PC-9 (cell line): Measurements from ENCODE around the gene SH3BGR. TPM values are rescaled to one million over a fixed set of nuclear protein-coding genes. Genes with fewer than 3 reads are reported as not detected.

ENCODE experiments used
- BruUV-seq: library from RNA; stranded (reverse); fragments of 400-500 nt; replicated peaks from 2 replicates; lab custom pipeline; 2021; lab: Mats Ljungman, UMichigan
- CTCF ChIA-PET: fragments of 300-600 bp; sonication (Branson Sonifier 250); formaldehyde crosslinking; loops from one replicate; lab custom pipeline; 2022; ENCODE audit warnings: antibody characterized with exemption; lab: Charles Lee
- POLR2A ChIA-PET: fragments of 300-600 bp; sonication (Branson Sonifier 250); formaldehyde crosslinking; loops from one replicate; lab custom pipeline; 2022; ENCODE audit warnings: antibody characterized with exemption; ENCODE audit not compliant: unreplicated experiment; lab: Charles Lee
- DNase-seq, 2 experiments: peaks; one replicate each; pipeline versions ENCODE4 v3.0.0 to v3.0.0-alpha.2; 2015 to 2022; ENCODE audit warnings: mixed read lengths in 1 of 2
- H2AFZ ChIP-seq: fragments of 200-600 bp; sonication (generic); 2 replicates; pipeline ENCODE4 v1.8.1; 2017; ENCODE audit warnings: antibody characterized with exemption
- H3F3A ChIP-seq: fragments of 200-600 bp; sonication (generic); 2 replicates; pipeline ENCODE4 v1.8.1; 2017; ENCODE audit warnings: antibody characterized with exemption, mild to moderate bottlenecking, low read depth; ENCODE audit not compliant: insufficient read depth
- H3K27ac ChIP-seq: fragments of 200-600 bp; sonication (generic); 2 replicates; pipeline ENCODE4 v1.6.1; 2016; ENCODE audit warnings: mixed run types
- H3K27me3 ChIP-seq: fragments of 200-600 bp; sonication (generic); 2 replicates; pipeline ENCODE4 v1.6.1; 2016; ENCODE audit warnings: low read depth, mixed run types; ENCODE audit not compliant: insufficient read depth
- H3K36me3 ChIP-seq: fragments of 200-600 bp; sonication (generic); 2 replicates; pipeline ENCODE4 v1.6.1; 2016; ENCODE audit warnings: low read depth, mixed run types
- H3K4me1 ChIP-seq: fragments of 200-600 bp; sonication (generic); replicated peaks from 2 replicates; pipeline ENCODE4 v1.6.1; 2016; ENCODE audit warnings: mixed run types; ENCODE audit not compliant: insufficient read depth
- H3K4me2 ChIP-seq: fragments of 200-600 bp; sonication (generic); 2 replicates; pipeline ENCODE4 v1.6.1; 2017; ENCODE audit warnings: mixed run types
- H3K4me3 ChIP-seq: fragments of 200-600 bp; sonication (generic); 2 replicates; pipeline ENCODE4 v1.6.1; 2016; ENCODE audit warnings: mixed run types
- H3K79me2 ChIP-seq: fragments of 200-600 bp; sonication (generic); 2 replicates; pipeline ENCODE4 v1.6.1; 2017; ENCODE audit warnings: low read depth, mixed run types
- H3K9me2 ChIP-seq: fragments of 200-600 bp; sonication (generic); 2 replicates; pipeline ENCODE4 v1.8.1; 2017; ENCODE audit warnings: mild to moderate bottlenecking; ENCODE audit not compliant: insufficient read depth
- H3K9me3 ChIP-seq: fragments of 200-600 bp; sonication (generic); 2 replicates; pipeline ENCODE4 v1.8.1; 2016; ENCODE audit warnings: low read depth; ENCODE audit not compliant: insufficient read depth
- H4K20me1 ChIP-seq: fragments of 200-600 bp; sonication (generic); 2 replicates; pipeline ENCODE4 v1.8.1; 2017; ENCODE audit not compliant: insufficient read depth
- EZH2 ChIP-seq: fragments of 200-600 bp; sonication (generic); IDR thresholded peaks from 2 replicates; pipeline ENCODE4 v1.8.0; 2017; ENCODE audit warnings: antibody characterized with exemption, low read depth
- intact Hi-C: fragments of 100-400 bp; cut with micrococcal nuclease; formaldehyde crosslinking; loops from one replicate; pipeline ENCODE4 v1.10.0; 2022; ENCODE audit not compliant: unreplicated experiment
- total RNA-seq: library from RNA; stranded (reverse); gene quantifications from 2 replicates; pipeline ENCODE4 v1.2.3, GENCODE V29; 2021
- TF ChIP-seq, protein P1 (sequence below): fragments of 200-600 bp; sonication (generic); conservative IDR thresholded peaks from 2 replicates; pipeline ENCODE4 v1.6.1; 2017; ENCODE audit warnings: mixed run types, antibody characterized with exemption, mild to moderate bottlenecking, moderate library complexity

SH3BGR gene
- total RNA-seq, 1 experiment from 2014 or later = 4.5 TPM

DNA sequence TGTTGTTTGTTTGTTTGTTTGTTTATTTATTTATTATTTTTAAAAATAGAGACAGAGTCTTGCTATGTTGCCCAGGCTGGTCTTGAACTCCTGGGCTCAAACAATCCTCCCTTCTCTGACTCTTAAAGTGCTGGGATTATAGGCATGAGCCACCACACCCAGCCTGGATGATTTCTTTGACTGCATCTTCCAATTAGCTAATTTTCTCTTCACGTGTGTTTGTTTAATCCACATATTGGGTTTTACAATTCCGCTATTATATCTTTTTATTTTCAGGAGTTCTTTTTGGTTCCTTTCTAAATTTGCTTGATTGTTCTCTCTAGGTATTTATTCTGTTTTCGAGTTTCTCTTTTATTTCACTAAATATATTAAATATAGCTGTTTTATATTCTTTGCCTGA, 19.8 kb downstream of the SH3BGR start:
- no peaks in the 10 kb centered on the region for H3K79me2 ChIP-seq
- intact Hi-C loops = no loop called here
- H4K20me1 ChIP-seq = no peaks in the 10 kb centered on the region
- CTCF ChIA-PET = no interaction called here
- TF ChIP-seq EZH2 = no peak
- TF ChIP-seq, protein P1, sequence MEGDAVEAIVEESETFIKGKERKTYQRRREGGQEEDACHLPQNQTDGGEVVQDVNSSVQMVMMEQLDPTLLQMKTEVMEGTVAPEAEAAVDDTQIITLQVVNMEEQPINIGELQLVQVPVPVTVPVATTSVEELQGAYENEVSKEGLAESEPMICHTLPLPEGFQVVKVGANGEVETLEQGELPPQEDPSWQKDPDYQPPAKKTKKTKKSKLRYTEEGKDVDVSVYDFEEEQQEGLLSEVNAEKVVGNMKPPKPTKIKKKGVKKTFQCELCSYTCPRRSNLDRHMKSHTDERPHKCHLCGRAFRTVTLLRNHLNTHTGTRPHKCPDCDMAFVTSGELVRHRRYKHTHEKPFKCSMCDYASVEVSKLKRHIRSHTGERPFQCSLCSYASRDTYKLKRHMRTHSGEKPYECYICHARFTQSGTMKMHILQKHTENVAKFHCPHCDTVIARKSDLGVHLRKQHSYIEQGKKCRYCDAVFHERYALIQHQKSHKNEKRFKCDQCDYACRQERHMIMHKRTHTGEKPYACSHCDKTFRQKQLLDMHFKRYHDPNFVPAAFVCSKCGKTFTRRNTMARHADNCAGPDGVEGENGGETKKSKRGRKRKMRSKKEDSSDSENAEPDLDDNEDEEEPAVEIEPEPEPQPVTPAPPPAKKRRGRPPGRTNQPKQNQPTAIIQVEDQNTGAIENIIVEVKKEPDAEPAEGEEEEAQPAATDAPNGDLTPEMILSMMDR = no peak
- no peak overlapping the region for H3K4me3 ChIP-seq
- H3K4me1 ChIP-seq = no peaks in the 10 kb centered on the region
- no peaks in the 10 kb centered on the region for H3K36me3 ChIP-seq
- no peak overlapping the region for H3K4me2 ChIP-seq
- H3K9me3 ChIP-seq = no peaks in the 10 kb centered on the region
- H3K27ac ChIP-seq = no peak overlapping the region
- H3F3A ChIP-seq = no peaks in the 10 kb centered on the region
- H3K9me2 ChIP-seq = no peaks in the 10 kb centered on the region
- POLR2A ChIA-PET = no interaction called here
- DNase-seq = no peak
- H3K27me3 ChIP-seq = no peaks in the 10 kb centered on the region
- BruUV-seq = no TSS peak
- H2AFZ ChIP-seq = no peak overlapping the region

DNA sequence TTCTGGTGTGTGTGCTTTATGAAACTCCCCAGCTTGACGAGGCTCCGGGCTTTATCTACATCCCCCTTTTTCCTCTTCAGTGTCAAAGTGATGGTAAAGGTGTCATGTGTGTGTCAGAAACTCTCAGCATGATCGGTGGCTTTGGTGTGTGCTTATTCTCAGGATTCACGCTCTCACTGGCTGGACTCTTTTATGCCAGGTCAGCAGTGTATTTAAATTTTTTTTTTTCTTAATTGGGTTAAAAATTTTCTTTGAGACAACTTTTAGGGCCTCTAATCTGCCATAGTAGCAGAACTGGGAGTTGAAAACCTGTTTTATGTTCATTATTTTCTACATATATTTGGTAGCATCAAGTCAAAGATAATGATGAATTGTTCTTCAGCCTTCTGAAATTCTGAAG, 21.0 kb downstream of the SH3BGR start:
- ChIA-PET POLR2A (no interaction called here), CTCF (no interaction called here)
- Histone ChIP-seq H3F3A (no peaks in the 10 kb centered on the region), H2AFZ (no peak overlapping the region), H3K9me3 (no peaks in the 10 kb centered on the region), H4K20me1 (no peaks in the 10 kb centered on the region), H3K4me3 (no peak overlapping the region), H3K36me3 (no peaks in the 10 kb centered on the region), H3K79me2 (no peaks in the 10 kb centered on the region), H3K27me3 (no peaks in the 10 kb centered on the region), H3K4me2 (no peak overlapping the region), H3K4me1 (no peaks in the 10 kb centered on the region), H3K9me2 (no peaks in the 10 kb centered on the region), H3K27ac (no peak overlapping the region)
- intact Hi-C loops = no loop called here
- TF ChIP-seq, protein P1 = no peak
- no peak for TF ChIP-seq EZH2
- DNase-seq = no peak
- no TSS peak for BruUV-seq

DNA sequence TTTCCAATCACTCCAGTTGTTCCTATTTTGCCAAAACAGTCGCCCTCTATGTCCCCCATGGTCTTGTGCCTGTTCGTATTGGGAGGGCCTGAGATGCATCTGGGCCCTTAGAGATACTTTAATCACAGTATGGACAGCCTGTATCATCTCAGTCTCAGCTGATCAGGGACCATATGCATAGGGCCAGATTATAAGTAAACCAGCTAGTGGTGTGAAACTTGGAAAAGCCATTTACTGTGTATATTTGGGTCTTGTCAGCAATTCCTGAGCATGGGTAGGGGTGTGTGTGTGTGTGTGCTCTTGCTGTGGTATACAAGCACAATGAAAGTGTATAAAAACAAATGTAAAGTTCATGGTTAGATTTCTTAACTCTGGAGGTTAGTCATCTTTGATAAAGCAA, 22.8 kb downstream of the SH3BGR start:
- no peak for DNase-seq
- TF ChIP-seq, protein P1 = no peak
- no peak for TF ChIP-seq EZH2
- Histone ChIP-seq H3K9me2 (no peaks in the 10 kb centered on the region), H3F3A (no peaks in the 10 kb centered on the region), H3K27ac (no peak overlapping the region), H3K36me3 (no peaks in the 10 kb centered on the region), H4K20me1 (no peaks in the 10 kb centered on the region), H3K27me3 (no peaks in the 10 kb centered on the region), H3K4me2 (no peak overlapping the region), H3K4me1 (no peaks in the 10 kb centered on the region), H3K9me3 (no peaks in the 10 kb centered on the region), H3K4me3 (no peak overlapping the region), H3K79me2 (no peaks in the 10 kb centered on the region), H2AFZ (no peak overlapping the region)
- CTCF ChIA-PET = no interaction called here
- POLR2A ChIA-PET = no interaction called here
- BruUV-seq = no TSS peak
- intact Hi-C loops = no loop called here
